Spleen (tissue), 11 donors: ENCODE results near the gene CAMTA1. TPM values are rescaled to one million over a fixed set of nuclear protein-coding genes. Genes with fewer than 3 reads are reported as not detected.

Experiments used
- DNase-seq: peaks from one replicate; pipeline ENCODE4 v3.0.0-alpha.2; 2020
- H3K27ac ChIP-seq, 8 donors: fragments of 200-600 bp; sonication (generic) in 7 of 8; 1 replicate in 4 of 8; 2 replicates in 4 of 8; pipeline versions ENCODE4 v1.5.0 to v1.8.0; 2016 to 2021; ENCODE audit warnings: inconsistent platforms in 4 of 8, mild to moderate bottlenecking in 4 of 8, moderate library complexity in 1 of 8
- H3K27me3 ChIP-seq, 7 donors: fragments of 200-600 bp; sonication (generic) in 6 of 7; replicated peaks in 1 of 7; 1 replicate in 4 of 7; 2 replicates in 3 of 7; pipeline versions ENCODE4 v1.5.0 to v1.8.0; 2016 to 2021; ENCODE audit warnings: inconsistent platforms in 3 of 7, mild to moderate bottlenecking in 1 of 7
- H3K36me3 ChIP-seq, 6 donors: fragments of 200-600 bp; sonication (generic) in 5 of 6; 1 replicate in 4 of 6; 2 replicates in 2 of 6; pipeline versions ENCODE4 v1.5.0 to v1.8.0; 2016 to 2021; ENCODE audit warnings: inconsistent platforms in 2 of 6
- H3K4me1 ChIP-seq, 6 donors: fragments of 200-600 bp; sonication (generic) in 5 of 6; 1 replicate in 3 of 6; 2 replicates in 3 of 6; pipeline versions ENCODE4 v1.5.0 to v1.8.0; 2016 to 2021; ENCODE audit warnings: inconsistent platforms in 3 of 6
- H3K4me3 ChIP-seq, 8 donors: fragments of 200-600 bp; sonication (generic) in 7 of 8; 1 replicate in 4 of 8; 2 replicates in 4 of 8; pipeline versions ENCODE4 v1.5.0 to v1.8.0; 2016 to 2021; ENCODE audit warnings: inconsistent platforms in 4 of 8, mild to moderate bottlenecking in 4 of 8, moderate library complexity in 2 of 8
- H3K9me3 ChIP-seq, 8 donors: fragments of 200-600 bp; sonication (generic) in 7 of 8; 1 replicate in 4 of 8; 2 replicates in 4 of 8; pipeline versions ENCODE4 v1.5.0 to v1.8.0; 2016 to 2021; ENCODE audit warnings: inconsistent platforms in 4 of 8
- POLR2A ChIP-seq, 3 donors: fragments of 450-650 bp; IDR thresholded peaks; one replicate each; pipeline ENCODE4 v1.5.1; 2017; ENCODE audit warnings: antibody characterized with exemption in 3 of 3, mild to moderate bottlenecking in 1 of 3
- POLR2AphosphoS5 ChIP-seq, 3 donors: sonication (generic); formaldehyde crosslinking; IDR thresholded peaks; one replicate each; pipeline ENCODE4 v1.5.1; 2017; ENCODE audit warnings: antibody characterized with exemption in 3 of 3
- WGBS, 5 donors: extraction: QIAGEN DNeasy Blood & Tissue Kit in 3 of 5; methylation state at CpG; one replicate each; pipeline versions ENCODE4 v1.1.5 to v1.1.7; 2013 to 2018; 5-methylcytosine and 5-hydroxymethylcytosine counted together
- intact Hi-C: fragments of 100-400 bp; cut with DNase I; formaldehyde crosslinking; loops from one replicate; pipeline ENCODE4 v1.15.0; 2023; ENCODE audit warnings: low total_unique reads
- polyA plus RNA-seq, 3 donors: library from polyadenylated mRNA; stranded (reverse); fragments of 200-250 nt; gene quantifications; one replicate each; pipeline ENCODE4 v1.2.1, GENCODE V29; 2013
- total RNA-seq, 7 donors: library from RNA; depleted of rRNA in 3 of 7; stranded (reverse); fragments of >200 nt in 3 of 7; fragmentation: NEBNext Ultra II Directional in 4 of 7; extraction: Animal tissue kit (Norgen Biotek cat#: 25700) in 4 of 7; gene quantifications; one replicate each; pipeline versions ENCODE4 v1.1.0 to v1.2.1, GENCODE V29; 2016 to 2021
- TF ChIP-seq, protein P1 (sequence below), 11 experiments: fragments of 200-600 bp in 7 of 11; fragments of 450-650 bp in 4 of 11; sonication (generic) in 4 of 11; IDR thresholded peaks in 8 of 11; conservative IDR thresholded peaks in 3 of 11; 1 replicate in 7 of 11; 2 replicates in 4 of 11; pipeline versions ENCODE4 v1.4.0 to v1.8.0; 2016 to 2021; ENCODE audit warnings: antibody characterized with exemption in 11 of 11, inconsistent platforms in 4 of 11, mild to moderate bottlenecking in 1 of 11
- donor health status: healthy with polysubstance abuse.
- donor health status: DM: no; HTN: no; CAD: no; lungs with moderate emphysema.
- donor health status: DM: no; HTN: no; CAD: no.
- donor health status: Bipolar disorder and iron deficiency.
- donor health status: healthy.
- donor health status: DM: no; HTN: no; CAD: no.
- donor health status: DM: yes; HTN: yes; CAD: no.

Gene CAMTA1
- total and polyA plus RNA-seq, 10 donors, result 53.0 to 106 (median 77.3) TPM

DNA sequence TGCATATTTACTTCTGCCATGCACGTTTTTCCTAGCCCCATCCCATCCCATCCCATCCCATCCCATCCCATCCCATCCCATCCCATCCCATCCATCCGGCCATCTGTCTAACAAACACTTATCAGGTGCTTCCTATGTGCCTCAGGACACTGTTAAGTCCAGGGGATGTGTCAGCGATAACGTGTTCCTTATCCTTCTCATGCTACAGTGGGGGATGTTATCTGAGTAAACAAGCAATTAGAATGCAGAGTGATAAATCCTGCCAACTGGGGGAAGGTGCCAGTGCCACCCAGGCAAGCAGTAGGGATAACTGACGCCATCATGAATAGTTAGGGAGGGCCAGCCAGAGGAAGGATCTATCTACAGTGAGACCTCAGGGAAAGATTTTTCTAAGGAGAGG is 304.2 kb downstream of the CAMTA1 start:
- DNase-seq, result no peak
- TF ChIP-seq POLR2AphosphoS5 (IDR thresholded peaks at IDR 0.05), result no peak
- Histone ChIP-seq H3K27ac (no peak overlapping the region), H3K36me3 (no peaks in the 10 kb centered on the region), H3K27me3 (no peaks in the 10 kb centered on the region), H3K4me3 (no peak overlapping the region), H3K4me1 (no peaks in the 10 kb centered on the region), H3K9me3 (no peaks in the 10 kb centered on the region)
- intact Hi-C loops, result no loop called here
- WGBS, 5 donors, result 55 to 67% (median 60%) methylated on average over 5 of the region's 5 CpGs

DNA sequence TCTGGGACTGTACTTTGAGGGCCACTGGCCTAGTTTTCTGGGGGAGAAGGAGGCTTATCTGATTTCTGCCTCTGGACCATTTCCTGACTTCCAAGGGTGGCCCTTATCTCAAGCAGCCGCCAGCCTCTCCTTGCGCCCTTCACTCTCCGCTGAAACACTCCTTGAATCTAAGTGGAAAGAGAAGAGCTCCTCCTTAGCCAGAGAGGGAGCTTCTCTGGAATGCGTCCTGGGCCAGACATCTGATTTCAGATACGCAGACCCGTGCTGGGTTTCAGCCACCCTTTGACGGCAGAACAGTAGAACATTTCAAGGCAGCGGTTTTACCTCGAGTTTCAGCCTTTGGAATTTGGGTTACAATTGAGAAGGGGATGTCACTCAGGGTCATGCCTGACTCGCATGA is 308.0 kb downstream of the CAMTA1 start:
- H3K27me3 ChIP-seq, result peaks cover 0 to 7% (median 0%) of the 10 kb centered on the region in 7 donors
- H3K9me3 ChIP-seq, result no peaks in the 10 kb centered on the region
- WGBS, 5 donors, result 65 to 72% (median 66%) methylated on average over 10 of the region's 10 CpGs
- H3K4me1 ChIP-seq, result no peaks in the 10 kb centered on the region
- TF ChIP-seq POLR2AphosphoS5 (IDR thresholded peaks at IDR 0.05) (no peak), POLR2A (IDR thresholded peaks at IDR 0.05) (no peak)
- TF ChIP-seq, protein P1, sequence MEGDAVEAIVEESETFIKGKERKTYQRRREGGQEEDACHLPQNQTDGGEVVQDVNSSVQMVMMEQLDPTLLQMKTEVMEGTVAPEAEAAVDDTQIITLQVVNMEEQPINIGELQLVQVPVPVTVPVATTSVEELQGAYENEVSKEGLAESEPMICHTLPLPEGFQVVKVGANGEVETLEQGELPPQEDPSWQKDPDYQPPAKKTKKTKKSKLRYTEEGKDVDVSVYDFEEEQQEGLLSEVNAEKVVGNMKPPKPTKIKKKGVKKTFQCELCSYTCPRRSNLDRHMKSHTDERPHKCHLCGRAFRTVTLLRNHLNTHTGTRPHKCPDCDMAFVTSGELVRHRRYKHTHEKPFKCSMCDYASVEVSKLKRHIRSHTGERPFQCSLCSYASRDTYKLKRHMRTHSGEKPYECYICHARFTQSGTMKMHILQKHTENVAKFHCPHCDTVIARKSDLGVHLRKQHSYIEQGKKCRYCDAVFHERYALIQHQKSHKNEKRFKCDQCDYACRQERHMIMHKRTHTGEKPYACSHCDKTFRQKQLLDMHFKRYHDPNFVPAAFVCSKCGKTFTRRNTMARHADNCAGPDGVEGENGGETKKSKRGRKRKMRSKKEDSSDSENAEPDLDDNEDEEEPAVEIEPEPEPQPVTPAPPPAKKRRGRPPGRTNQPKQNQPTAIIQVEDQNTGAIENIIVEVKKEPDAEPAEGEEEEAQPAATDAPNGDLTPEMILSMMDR (IDR thresholded peaks at IDR 0.05 in 8 of 11, conservative IDR thresholded peaks at IDR 0.05 in 3 of 11), result no peak
- no peaks in the 10 kb centered on the region for H3K36me3 ChIP-seq
- no peak overlapping the region for H3K27ac ChIP-seq
- intact Hi-C loops, result no loop called here
- DNase-seq, result no peak
- H3K4me3 ChIP-seq, result no peak overlapping the region

DNA sequence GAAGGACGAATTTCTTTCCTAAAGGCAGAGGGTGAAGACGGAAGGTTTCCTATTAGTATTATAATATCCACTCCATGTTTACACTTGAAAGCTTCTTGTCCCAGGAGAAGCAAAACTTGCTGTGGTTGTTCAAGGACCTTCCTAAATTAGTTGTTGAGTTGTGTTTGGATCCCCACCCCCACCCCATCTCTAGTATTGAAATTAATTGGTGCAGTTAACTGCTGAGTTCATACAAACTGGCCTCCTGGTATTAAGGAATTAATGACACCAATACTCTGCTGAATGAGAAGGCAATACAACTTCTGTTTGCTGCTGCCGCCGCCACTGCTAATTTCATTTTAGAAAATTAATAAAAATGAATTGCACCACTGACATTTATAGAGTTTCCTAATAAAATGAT is 308.8 kb downstream of the CAMTA1 start:
- Histone ChIP-seq H3K4me1 (no peaks in the 10 kb centered on the region), H3K4me3 (no peak overlapping the region), H3K36me3 (no peaks in the 10 kb centered on the region), H3K27ac (no peak overlapping the region), H3K27me3 (peaks cover 0 to 7% (median 0%) of the 10 kb centered on the region in 7 donors), H3K9me3 (no peaks in the 10 kb centered on the region)
- intact Hi-C loops, result no loop called here
- WGBS, 5 donors, result 81 to 95% (median 86%) methylated on average over 4 of the region's 4 CpGs
- DNase-seq, result no peak
- no peak for TF ChIP-seq POLR2AphosphoS5 (IDR thresholded peaks at IDR 0.05)
- no peak for TF ChIP-seq POLR2A (IDR thresholded peaks at IDR 0.05)
- TF ChIP-seq, protein P1 (IDR thresholded peaks at IDR 0.05 in 8 of 11, conservative IDR thresholded peaks at IDR 0.05 in 3 of 11), result no peak

DNA sequence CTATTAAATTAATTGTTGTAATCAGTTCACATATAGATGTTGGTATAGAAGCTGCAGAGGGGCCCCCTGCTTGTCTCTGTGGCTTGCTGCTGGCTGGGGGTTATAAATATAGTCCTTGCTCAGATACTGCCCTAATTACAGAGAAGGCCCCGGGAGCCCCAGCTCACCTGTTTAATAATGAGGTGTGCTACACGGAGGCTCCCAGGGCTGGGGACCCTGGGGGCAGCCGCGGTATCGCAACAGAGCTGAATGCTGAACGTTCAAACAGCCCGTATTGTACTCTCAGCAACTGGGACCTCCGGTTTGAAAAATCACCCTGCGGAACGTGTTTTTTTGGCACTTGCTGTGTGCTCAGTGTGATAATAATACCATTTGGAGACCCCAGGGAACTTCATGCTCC is 309.3 kb downstream of the CAMTA1 start:
- no peak for DNase-seq
- intact Hi-C loops, result no loop called here
- Histone ChIP-seq H3K9me3 (no peaks in the 10 kb centered on the region), H3K36me3 (no peaks in the 10 kb centered on the region), H3K27me3 (peaks cover 0 to 7% (median 0%) of the 10 kb centered on the region in 7 donors), H3K4me3 (no peak overlapping the region), H3K27ac (no peak overlapping the region), H3K4me1 (no peaks in the 10 kb centered on the region)
- TF ChIP-seq POLR2A (IDR thresholded peaks at IDR 0.05) (no peak), POLR2AphosphoS5 (IDR thresholded peaks at IDR 0.05) (no peak)
- TF ChIP-seq, protein P1 (IDR thresholded peaks at IDR 0.05 in 8 of 11, conservative IDR thresholded peaks at IDR 0.05 in 3 of 11), result no peak
- WGBS, 5 donors, result 83 to 85% (median 84%) methylated on average over 9 to 10 of the region's 10 CpGs
